ENCODE data around the gene KMT2D.

Gene KMT2D

GRCh38 chr12:49038291-49038955 is 22.2 kb downstream of the KMT2D start:
- Histone ChIP-seq H3K27ac (ENCODE audit: low read length) (no peak overlapping the region), H3K27me3 (ENCODE audit: control insufficient read depth, insufficient read depth, low read length) (no peaks in the 10 kb centered on the region), H3K9ac (ENCODE audit: low read length) (no peak overlapping the region), H3K4me1 (ENCODE audit: control insufficient read depth, low read depth, low read length) (no peaks in the 10 kb centered on the region), H3K9me3 (ENCODE audit: control insufficient read depth, low read depth, low read length) (no peaks in the 10 kb centered on the region), H3K36me3 (ENCODE audit: control insufficient read depth, low read depth, low read length) (peaks cover 84% of the 10 kb centered on the region), H3K4me3 (ENCODE audit: low read length) (no peak overlapping the region)

- Histone ChIP-seq H3K27me3 (ENCODE audit: control insufficient read depth, insufficient read depth, low read length) (no peaks in the 10 kb centered on the region), H3K4me3 (ENCODE audit: low read length) (no peak overlapping the region), H3K36me3 (ENCODE audit: control insufficient read depth, low read depth, low read length) (peaks cover 84% of the 10 kb centered on the region), H3K9ac (ENCODE audit: low read length) (no peak overlapping the region), H3K27ac (ENCODE audit: low read length) (no peak overlapping the region), H3K9me3 (ENCODE audit: control insufficient read depth, low read depth, low read length) (no peaks in the 10 kb centered on the region), H3K4me1 (ENCODE audit: control insufficient read depth, low read depth, low read length) (no peaks in the 10 kb centered on the region)
Measured at GRCh38 chr12:49037947-49038237, 22.7 kb downstream of the KMT2D start.

GRCh38 chr12:49037111-49037946 is 23.3 kb downstream of the KMT2D start:
- Histone ChIP-seq H3K27ac (ENCODE audit: low read length) (no peak overlapping the region), H3K36me3 (ENCODE audit: control insufficient read depth, low read depth, low read length) (peaks cover 84% of the 10 kb centered on the region), H3K4me1 (ENCODE audit: control insufficient read depth, low read depth, low read length) (no peaks in the 10 kb centered on the region), H3K4me3 (ENCODE audit: low read length) (no peak overlapping the region), H3K27me3 (ENCODE audit: control insufficient read depth, insufficient read depth, low read length) (no peaks in the 10 kb centered on the region), H3K9ac (ENCODE audit: low read length) (no peak overlapping the region), H3K9me3 (ENCODE audit: control insufficient read depth, low read depth, low read length) (no peaks in the 10 kb centered on the region)

- Histone ChIP-seq H3K4me3 (ENCODE audit: low read length) (no peak overlapping the region), H3K27me3 (ENCODE audit: control insufficient read depth, insufficient read depth, low read length) (no peaks in the 10 kb centered on the region), H3K27ac (ENCODE audit: low read length) (no peak overlapping the region), H3K9ac (ENCODE audit: low read length) (no peak overlapping the region), H3K4me1 (ENCODE audit: control insufficient read depth, low read depth, low read length) (no peaks in the 10 kb centered on the region), H3K36me3 (ENCODE audit: control insufficient read depth, low read depth, low read length) (peaks cover 81% of the 10 kb centered on the region), H3K9me3 (ENCODE audit: control insufficient read depth, low read depth, low read length) (no peaks in the 10 kb centered on the region)
Measured at GRCh38 chr12:49036029-49036428, 24.6 kb downstream of the KMT2D start.

- no peaks in the 10 kb centered on the region for H3K4me1 ChIP-seq (ENCODE audit: control insufficient read depth, low read depth, low read length)
- H3K27me3 ChIP-seq (ENCODE audit: control insufficient read depth, insufficient read depth, low read length): no peaks in the 10 kb centered on the region
- H3K9ac ChIP-seq (ENCODE audit: low read length): no peak overlapping the region
- H3K9me3 ChIP-seq (ENCODE audit: control insufficient read depth, low read depth, low read length): no peaks in the 10 kb centered on the region
- H3K27ac ChIP-seq (ENCODE audit: low read length): no peak overlapping the region
- no peak overlapping the region for H3K4me3 ChIP-seq (ENCODE audit: low read length)
- H3K36me3 ChIP-seq (ENCODE audit: control insufficient read depth, low read depth, low read length): peaks cover 84% of the 10 kb centered on the region
Measured at GRCh38 chr12:49034286-49034622, 26.3 kb downstream of the KMT2D start.

GRCh38 chr12:49033611-49034285 is 26.8 kb downstream of the KMT2D start:
- no peak overlapping the region for H3K4me3 ChIP-seq (ENCODE audit: low read length)
- no peaks in the 10 kb centered on the region for H3K4me1 ChIP-seq (ENCODE audit: control insufficient read depth, low read depth, low read length)
- peaks cover 84% of the 10 kb centered on the region for H3K36me3 ChIP-seq (ENCODE audit: control insufficient read depth, low read depth, low read length)
- no peaks in the 10 kb centered on the region for H3K9me3 ChIP-seq (ENCODE audit: control insufficient read depth, low read depth, low read length)
- H3K27me3 ChIP-seq (ENCODE audit: control insufficient read depth, insufficient read depth, low read length): no peaks in the 10 kb centered on the region
- H3K27ac ChIP-seq (ENCODE audit: low read length): no peak overlapping the region
- no peak overlapping the region for H3K9ac ChIP-seq (ENCODE audit: low read length)

- no peaks in the 10 kb centered on the region for H3K9me3 ChIP-seq (ENCODE audit: control insufficient read depth, low read depth, low read length)
- H3K36me3 ChIP-seq (ENCODE audit: control insufficient read depth, low read depth, low read length): peaks cover 84% of the 10 kb centered on the region
- no peaks in the 10 kb centered on the region for H3K4me1 ChIP-seq (ENCODE audit: control insufficient read depth, low read depth, low read length)
- H3K9ac ChIP-seq (ENCODE audit: low read length): no peak overlapping the region
- H3K27me3 ChIP-seq (ENCODE audit: control insufficient read depth, insufficient read depth, low read length): no peaks in the 10 kb centered on the region
- no peak overlapping the region for H3K4me3 ChIP-seq (ENCODE audit: low read length)
- no peak overlapping the region for H3K27ac ChIP-seq (ENCODE audit: low read length)
Measured at GRCh38 chr12:49032679-49033447, 27.7 kb downstream of the KMT2D start.

GRCh38 chr12:49032276-49032675 is 28.3 kb downstream of the KMT2D start:
- Histone ChIP-seq H3K27ac (ENCODE audit: low read length) (no peak overlapping the region), H3K4me3 (ENCODE audit: low read length) (no peak overlapping the region), H3K9me3 (ENCODE audit: control insufficient read depth, low read depth, low read length) (no peaks in the 10 kb centered on the region), H3K27me3 (ENCODE audit: control insufficient read depth, insufficient read depth, low read length) (no peaks in the 10 kb centered on the region), H3K36me3 (ENCODE audit: control insufficient read depth, low read depth, low read length) (peaks cover 82% of the 10 kb centered on the region), H3K4me1 (ENCODE audit: control insufficient read depth, low read depth, low read length) (no peaks in the 10 kb centered on the region), H3K9ac (ENCODE audit: low read length) (no peak overlapping the region)

GRCh38 chr12:49031573-49032161 is 28.9 kb downstream of the KMT2D start:
- Histone ChIP-seq H3K27ac (ENCODE audit: low read length) (no peak overlapping the region), H3K27me3 (ENCODE audit: control insufficient read depth, insufficient read depth, low read length) (no peaks in the 10 kb centered on the region), H3K4me3 (ENCODE audit: low read length) (no peak overlapping the region), H3K9ac (ENCODE audit: low read length) (no peak overlapping the region), H3K4me1 (ENCODE audit: control insufficient read depth, low read depth, low read length) (no peaks in the 10 kb centered on the region), H3K36me3 (ENCODE audit: control insufficient read depth, low read depth, low read length) (peaks cover 79% of the 10 kb centered on the region), H3K9me3 (ENCODE audit: control insufficient read depth, low read depth, low read length) (no peaks in the 10 kb centered on the region)

- no peak overlapping the region for H3K9ac ChIP-seq (ENCODE audit: low read length)
- H3K27me3 ChIP-seq (ENCODE audit: control insufficient read depth, insufficient read depth, low read length): no peaks in the 10 kb centered on the region
- no peak overlapping the region for H3K27ac ChIP-seq (ENCODE audit: low read length)
- H3K36me3 ChIP-seq (ENCODE audit: control insufficient read depth, low read depth, low read length): peaks cover 81% of the 10 kb centered on the region
- H3K4me3 ChIP-seq (ENCODE audit: low read length): no peak overlapping the region
- no peaks in the 10 kb centered on the region for H3K9me3 ChIP-seq (ENCODE audit: control insufficient read depth, low read depth, low read length)
- no peaks in the 10 kb centered on the region for H3K4me1 ChIP-seq (ENCODE audit: control insufficient read depth, low read depth, low read length)
Measured at GRCh38 chr12:49030714-49031572, 29.7 kb downstream of the KMT2D start.

Data from iPS-18a (cell line).